ENCODE measurements around the gene SPCS2. TPM values are rescaled to one million over a fixed set of nuclear protein-coding genes. Genes with fewer than 3 reads are reported as not detected.
"Not testable (repeated sequence)": the region's sequence is repeated elsewhere in the genome, so short reads cannot be mapped to it uniquely, and the experiment has no call there.

Gene SPCS2
- total RNA-seq, 1 donor from 2014 or later: 186 TPM

GRCh38 chr11:75014129-75014528 is 65.1 kb downstream of the SPCS2 start:
- H3K9me3 Mint-ChIP-seq: peaks cover 5% of the 10 kb centered on the region
- no peaks in the 10 kb centered on the region for H3K27me3 Mint-ChIP-seq (ENCODE audit: low read depth)
- H3K4me3 Mint-ChIP-seq: no peak overlapping the region
- TF ChIP-seq CTCF (conservative IDR thresholded peaks at IDR 0.05): no peak
- no peak overlapping the region for H3K27ac Mint-ChIP-seq (ENCODE audit: unreplicated experiment)
- no peak for DNase-seq (ENCODE audit: low read depth, low spot score)
- peaks cover 20% of the 10 kb centered on the region for H3K36me3 Mint-ChIP-seq (ENCODE audit: low read depth)
- H3K4me1 Mint-ChIP-seq: no peaks in the 10 kb centered on the region

DNA sequence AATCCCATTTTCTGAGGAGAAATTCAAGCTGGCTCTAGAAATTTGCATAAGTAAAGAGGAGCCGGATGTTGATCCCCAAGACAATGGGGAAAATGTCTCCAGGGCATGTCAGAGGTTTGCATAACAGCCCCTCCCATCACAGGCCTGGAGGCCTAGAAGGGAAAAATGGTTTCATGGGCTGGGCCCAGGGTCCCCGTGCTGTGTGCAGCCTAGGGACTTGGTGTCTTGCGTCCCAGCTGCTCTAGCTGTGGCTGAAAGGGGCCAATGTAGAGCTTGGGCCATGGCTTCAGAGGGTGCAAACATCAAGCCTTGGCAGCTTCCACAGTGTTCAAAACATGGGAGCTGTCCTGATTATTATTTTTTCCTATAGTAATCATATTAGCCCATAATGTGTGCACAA is 70.1 kb downstream of the SPCS2 start:
- Mint-ChIP-seq H3K4me1 (peaks cover 15% of the 10 kb centered on the region), H3K36me3 (ENCODE audit: low read depth) (peaks cover 18% of the 10 kb centered on the region)
- not testable (repeated sequence) for DNase-seq (ENCODE audit: low read depth, low spot score); H3K27ac Mint-ChIP-seq (ENCODE audit: unreplicated experiment); H3K4me3 Mint-ChIP-seq; H3K27me3 Mint-ChIP-seq (ENCODE audit: low read depth); H3K9me3 Mint-ChIP-seq

- H3K27me3 Mint-ChIP-seq (ENCODE audit: low read depth); H3K9me3 Mint-ChIP-seq: not testable (repeated sequence)
- H3K36me3 Mint-ChIP-seq (ENCODE audit: low read depth): peaks cover 18% of the 10 kb centered on the region
Measured at GRCh38 chr11:75020328-75020727, 71.3 kb downstream of the SPCS2 start.

DNA sequence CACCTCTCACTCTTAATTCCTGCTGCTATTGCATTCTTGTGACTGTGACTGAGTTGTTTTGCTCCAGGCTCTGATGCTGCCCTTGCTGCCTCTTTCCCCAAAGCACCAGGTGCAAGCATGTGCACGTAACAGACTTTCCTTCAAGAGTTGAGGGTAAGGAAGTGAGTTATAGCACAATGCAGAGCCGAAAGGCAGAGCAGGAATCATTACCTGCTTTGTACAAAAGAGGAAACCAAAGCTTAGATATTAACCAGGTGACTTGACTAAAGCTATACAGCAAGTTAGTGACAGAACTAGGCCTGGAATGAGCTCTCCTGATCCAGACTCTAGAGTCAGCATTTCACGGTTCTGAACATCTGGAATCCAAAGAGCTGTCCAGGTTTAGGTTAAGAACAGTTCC is 73.2 kb downstream of the SPCS2 start:
- Mint-ChIP-seq H3K36me3 (ENCODE audit: low read depth) (peaks cover 15% of the 10 kb centered on the region), H3K4me1 (peaks cover 21% of the 10 kb centered on the region), H3K27ac (ENCODE audit: unreplicated experiment) (no peak overlapping the region), H3K27me3 (ENCODE audit: low read depth) (no peaks in the 10 kb centered on the region), H3K9me3 (peaks cover 7% of the 10 kb centered on the region), H3K4me3 (no peak overlapping the region)
- DNase-seq (ENCODE audit: low read depth, low spot score): no peak
- TF ChIP-seq CTCF (conservative IDR thresholded peaks at IDR 0.05): no peak

More at GRCh38 chr11:75020328-75020727, 71.3 kb downstream of the SPCS2 start:
- H3K4me3 Mint-ChIP-seq; H3K27ac Mint-ChIP-seq (ENCODE audit: unreplicated experiment); DNase-seq (ENCODE audit: low read depth, low spot score): not testable (repeated sequence)
- peaks cover 21% of the 10 kb centered on the region for H3K4me1 Mint-ChIP-seq

- TF ChIP-seq CTCF (conservative IDR thresholded peaks at IDR 0.05): peak; percentile 95
- Mint-ChIP-seq H3K27me3 (ENCODE audit: low read depth) (no peaks in the 10 kb centered on the region), H3K4me3 (no peak overlapping the region), H3K9me3 (peaks cover 7% of the 10 kb centered on the region), H3K27ac (ENCODE audit: unreplicated experiment) (no peak overlapping the region), H3K36me3 (ENCODE audit: low read depth) (peaks cover 15% of the 10 kb centered on the region), H3K4me1 (peaks cover 21% of the 10 kb centered on the region)
- peak; percentile 87 for DNase-seq (ENCODE audit: low read depth, low spot score)
Measured at GRCh38 chr11:75022759-75023396, 73.8 kb downstream of the SPCS2 start.

DNA sequence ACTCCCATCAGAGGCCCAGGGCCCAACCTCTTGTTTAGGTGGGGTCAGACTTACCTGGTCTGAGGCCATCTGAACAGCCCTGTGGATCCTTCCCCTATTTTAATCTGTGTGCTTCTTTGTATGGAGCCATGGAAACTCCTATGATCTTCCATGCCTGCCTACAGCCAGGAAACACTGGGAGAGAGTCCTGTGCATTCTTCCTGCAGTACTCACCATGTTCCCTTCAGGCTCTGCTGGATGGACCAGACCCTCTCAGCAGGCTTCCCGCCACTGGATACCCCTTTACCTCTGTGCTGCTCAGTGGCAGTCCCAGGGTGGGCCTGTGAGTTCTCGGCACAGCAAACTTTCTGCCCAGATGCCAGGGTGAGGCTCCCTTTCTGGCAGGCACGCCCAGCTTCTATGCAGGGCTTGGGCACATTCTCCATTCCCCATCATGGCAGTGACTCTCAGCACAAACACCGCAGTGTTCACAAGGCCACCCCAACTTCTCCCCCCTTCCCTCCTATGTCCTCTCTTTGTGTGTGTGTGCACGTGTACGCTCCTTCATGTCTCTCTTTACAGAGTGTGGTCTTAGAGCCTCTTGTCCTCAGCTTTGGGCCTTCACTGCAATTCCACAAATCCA is 74.5 kb downstream of the SPCS2 start:
- no peak for DNase-seq (ENCODE audit: low read depth, low spot score)
- Mint-ChIP-seq H3K9me3 (peaks cover 6% of the 10 kb centered on the region), H3K27ac (ENCODE audit: unreplicated experiment) (peak overlapping the region; percentile 91), H3K4me3 (no peak overlapping the region), H3K4me1 (peaks cover 21% of the 10 kb centered on the region), H3K27me3 (ENCODE audit: low read depth) (no peaks in the 10 kb centered on the region), H3K36me3 (ENCODE audit: low read depth) (peaks cover 11% of the 10 kb centered on the region)
- TF ChIP-seq CTCF (conservative IDR thresholded peaks at IDR 0.05): no peak
